DMS53 treated with DMSO at 0.1 percent for 48 hours (cell line): ENCODE measurements around the gene TAS2R19.

Source experiments
- DNase-seq: peaks from one replicate; lab custom pipeline; 2025; ENCODE audit not compliant: unreplicated experiment; lab: John Stamatoyannopoulos, UW

Gene TAS2R19

GRCh38 chr12:10994307-10994706 lies 28.1 kb downstream of the TAS2R19 start:
- DNase-seq: no peak

GRCh38 chr12:10989107-10989506 lies 33.3 kb downstream of the TAS2R19 start:
- DNase-seq: no peak

- no peak for DNase-seq
These were observed 35.6 kb downstream of the TAS2R19 start, which contains the start of gene TAS2R50 for GRCh38 chr12:10986812-10987211. Gene TAS2R50, minus strand, starts transcription at chr12:10986912. Its CDS starts 52 bp downstream, at chr12:10986860.

GRCh38 chr12:10982244-10982643 lies 40.2 kb downstream of the TAS2R19 start:
- DNase-seq: no peak

GRCh38 chr12:10974965-10975364 lies 47.5 kb downstream of the TAS2R19 start:
- DNase-seq: no peak
